ENCODE data around the gene POLRMT.
"Not testable (repeated sequence)": the region's sequence is repeated elsewhere in the genome, so short reads cannot be mapped to it uniquely, and the experiment has no call there.

The POLRMT gene

DNA sequence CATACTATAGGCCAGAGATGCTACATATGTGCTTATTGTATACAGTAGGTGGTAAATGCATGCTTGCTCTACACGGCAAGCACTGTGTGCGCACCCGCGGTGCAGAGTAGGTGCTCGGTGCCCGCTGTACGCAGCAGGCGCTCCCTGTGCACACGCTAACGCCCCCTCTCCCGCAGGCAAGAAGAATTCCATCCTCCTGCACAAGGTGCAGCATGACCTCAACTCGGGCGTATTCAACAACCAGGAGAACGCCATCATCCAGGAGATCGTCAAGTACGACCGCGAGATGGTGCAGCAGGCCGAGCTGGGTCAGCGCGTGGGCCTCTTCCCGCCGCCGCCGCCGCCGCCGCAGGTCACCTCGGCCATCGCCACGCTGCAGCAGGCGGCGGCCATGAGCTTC is 17.7 kb downstream of the POLRMT start:
- no peak overlapping the region for H3K4me3 ChIP-seq (ENCODE audit: low read depth, low read length)

DNA sequence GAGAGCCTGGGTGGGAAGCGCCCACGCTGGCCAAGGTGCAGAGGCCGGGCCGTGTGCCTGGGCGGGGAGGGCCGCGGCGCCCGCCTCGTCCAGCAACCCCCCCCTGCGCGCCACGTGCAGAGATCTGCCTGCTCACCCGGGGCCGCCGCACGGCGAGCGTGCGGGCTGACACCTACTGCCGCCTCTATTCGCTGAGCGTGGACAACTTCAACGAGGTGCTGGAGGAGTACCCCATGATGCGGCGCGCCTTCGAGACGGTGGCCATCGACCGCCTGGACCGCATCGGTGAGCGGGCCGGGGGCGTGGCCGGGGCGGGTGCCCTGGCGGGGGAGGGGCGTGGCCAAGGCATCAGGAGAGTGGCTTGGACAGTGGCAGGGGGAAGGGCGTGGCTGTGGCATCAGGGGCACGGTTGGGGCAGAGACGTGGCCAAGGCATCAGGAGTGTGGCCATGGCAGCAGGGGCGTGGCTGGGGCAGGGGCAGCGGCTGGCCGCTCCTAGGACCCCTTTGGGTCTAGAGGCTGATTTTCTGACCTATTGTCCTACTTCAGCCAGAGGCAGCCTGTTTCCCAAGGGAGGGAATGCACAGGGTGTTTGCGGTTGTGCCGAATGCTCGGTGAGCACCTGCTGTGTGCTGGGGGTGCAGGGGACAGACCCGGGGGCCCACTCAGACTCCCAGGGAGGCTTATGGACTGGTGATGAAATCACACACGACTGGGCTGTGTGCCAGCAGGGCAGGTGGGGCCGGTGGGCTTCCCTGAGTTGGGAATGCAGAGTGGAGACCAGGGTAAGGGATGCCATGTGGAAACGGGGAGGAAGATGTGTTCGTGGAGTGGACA is 19.4 kb downstream of the POLRMT start:
- H3K4me3 ChIP-seq (ENCODE audit: low read depth, low read length): no peak overlapping the region

DNA sequence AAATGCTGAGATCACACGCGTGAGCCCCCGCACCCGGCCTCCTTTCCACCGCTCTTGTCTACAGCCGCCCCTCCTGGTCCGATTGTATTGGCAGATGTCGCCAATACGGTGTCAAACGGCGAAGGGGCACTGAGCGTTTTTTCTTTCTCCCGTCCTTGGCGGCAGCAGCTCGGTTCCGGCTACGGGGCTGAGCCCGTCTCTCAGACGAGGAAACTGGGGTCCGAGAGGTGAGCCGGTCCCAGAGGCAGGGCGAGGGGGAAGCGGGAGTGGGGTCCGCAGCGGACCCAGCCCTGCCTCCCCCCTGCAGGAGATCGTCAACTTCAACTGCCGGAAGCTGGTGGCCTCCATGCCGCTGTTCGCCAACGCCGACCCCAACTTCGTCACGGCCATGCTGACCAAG is 20.4 kb downstream of the POLRMT start:
- no peak overlapping the region for H3K4me3 ChIP-seq (ENCODE audit: low read depth, low read length)

DNA sequence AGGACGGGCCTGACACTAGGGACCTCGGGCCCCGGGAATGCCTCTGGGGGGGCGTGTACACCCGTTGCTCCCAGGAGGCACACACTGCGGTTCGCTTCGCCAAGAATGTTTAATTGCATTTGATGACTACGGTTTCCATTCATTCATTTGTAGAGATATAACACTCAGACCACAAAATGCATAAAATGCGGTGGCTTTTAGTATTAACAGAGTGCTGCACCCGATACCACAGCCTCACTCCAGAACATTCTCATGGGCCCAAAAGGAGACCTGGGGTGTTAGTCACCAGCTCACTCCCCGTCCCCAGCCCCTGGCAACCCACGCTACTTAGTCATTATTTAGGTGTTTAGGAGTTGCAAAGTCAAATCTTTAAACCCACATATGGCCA is 21.9 kb downstream of the POLRMT start:
- H3K4me3 ChIP-seq (ENCODE audit: low read depth, low read length): no peak overlapping the region

GRCh38 chr19:610801-611480 is 22.4 kb downstream of the POLRMT start:
- H3K4me3 ChIP-seq (ENCODE audit: low read depth, low read length): no peak overlapping the region

DNA sequence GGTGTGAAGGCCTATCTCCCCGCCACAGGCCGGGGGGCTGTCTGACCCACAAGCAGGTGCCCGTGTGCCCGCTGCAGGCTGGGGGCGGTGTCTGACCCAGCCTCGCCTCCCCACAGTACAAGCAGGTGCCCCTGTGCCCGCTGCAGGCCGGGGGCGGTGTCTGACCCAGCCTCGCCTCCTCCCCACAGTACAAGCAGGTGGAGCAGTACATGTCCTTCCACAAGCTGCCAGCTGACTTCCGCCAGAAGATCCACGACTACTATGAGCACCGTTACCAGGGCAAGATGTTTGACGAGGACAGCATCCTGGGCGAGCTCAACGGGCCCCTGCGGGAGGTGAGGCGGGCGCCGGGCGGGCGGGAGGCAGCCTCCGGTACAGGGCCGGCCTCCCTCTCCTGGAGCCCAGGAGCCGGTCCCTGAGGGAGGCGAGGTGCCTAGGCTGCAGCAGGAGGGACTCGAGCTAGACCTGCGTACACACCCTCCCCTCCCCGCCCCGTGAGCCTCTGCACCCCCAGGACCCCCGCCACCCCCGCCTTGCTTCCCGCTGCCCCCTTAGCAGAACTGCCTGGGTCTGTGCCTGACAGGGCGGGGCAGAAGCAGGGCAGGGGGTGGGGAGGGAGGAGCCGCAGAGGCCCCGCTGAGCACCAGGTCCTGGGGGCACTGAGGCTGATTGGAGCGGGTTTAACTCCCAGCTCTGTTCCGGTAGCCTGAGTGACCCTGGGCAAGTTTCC is 23.1 kb downstream of the POLRMT start:
- no peak overlapping the region for H3K4me3 ChIP-seq (ENCODE audit: low read depth, low read length)

DNA sequence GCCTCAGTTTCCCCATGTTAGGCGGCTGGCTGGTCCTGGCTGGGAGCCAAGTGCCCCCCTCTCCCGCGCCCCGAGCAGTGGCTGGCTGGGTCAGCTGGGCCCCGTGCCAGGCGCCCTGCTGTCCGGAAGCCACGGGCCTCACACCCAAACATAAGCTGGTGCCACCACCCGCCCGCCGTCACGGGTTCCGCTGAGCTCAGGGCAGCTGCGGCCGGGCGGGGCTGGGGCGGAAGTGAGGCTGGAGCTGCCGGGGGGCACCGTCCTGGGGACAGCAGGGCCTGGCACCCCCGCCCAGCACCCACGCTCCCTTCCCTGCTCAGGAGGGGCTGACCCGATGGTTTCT is 24.4 kb downstream of the POLRMT start:
- H3K4me3 ChIP-seq (ENCODE audit: low read depth, low read length): no peak overlapping the region

- H3K4me3 ChIP-seq (ENCODE audit: low read depth, low read length): no peak overlapping the region
Measured at GRCh38 chr19:608155-609003, 25.0 kb downstream of the POLRMT start.

- no peak overlapping the region for H3K4me3 ChIP-seq (ENCODE audit: low read depth, low read length)
Measured at GRCh38 chr19:607301-608154, 25.8 kb downstream of the POLRMT start.

DNA sequence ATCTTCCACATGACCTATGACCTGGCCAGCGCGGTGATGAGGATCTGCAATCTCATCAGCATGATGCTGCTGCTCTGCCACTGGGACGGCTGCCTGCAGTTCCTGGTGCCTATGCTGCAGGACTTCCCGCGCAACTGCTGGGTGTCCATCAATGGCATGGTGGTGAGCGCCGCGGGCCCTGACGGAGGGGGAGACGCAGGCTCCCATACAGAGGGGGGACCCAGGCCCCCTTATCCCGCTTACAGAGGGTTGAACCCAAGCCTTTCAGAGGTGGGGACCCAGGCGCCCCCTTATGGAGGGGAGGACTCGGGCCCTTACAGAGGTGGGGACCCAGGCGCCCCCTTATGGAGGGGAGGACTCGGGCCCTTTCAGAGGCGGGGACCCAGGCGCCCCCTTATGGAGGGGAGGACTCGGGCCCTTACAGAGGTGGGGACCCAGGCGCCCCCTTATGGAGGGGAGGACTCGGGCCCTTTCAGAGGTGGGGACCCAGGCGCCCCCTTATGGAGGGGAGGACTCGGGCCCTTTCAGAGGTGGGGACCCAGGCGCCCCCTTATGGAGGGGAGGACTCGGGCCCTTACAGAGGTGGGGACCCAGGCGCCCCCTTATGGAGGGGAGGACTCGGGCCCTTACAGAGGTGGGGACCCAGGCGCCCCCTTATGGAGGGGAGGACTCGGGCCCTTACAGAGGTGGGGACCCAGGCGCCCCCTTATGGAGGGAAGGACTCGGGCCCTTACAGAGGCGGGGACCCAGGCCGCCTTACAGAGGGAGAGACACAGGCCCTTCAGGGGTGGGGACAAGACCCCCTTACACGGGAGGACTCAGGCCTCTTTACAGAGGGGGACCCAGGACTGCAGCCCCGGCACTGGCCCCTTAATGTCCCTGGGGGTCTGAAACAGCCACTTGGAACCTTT is 28.0 kb downstream of the POLRMT start:
- H3K4me3 ChIP-seq (ENCODE audit: low read depth, low read length): not testable (repeated sequence)

DNA sequence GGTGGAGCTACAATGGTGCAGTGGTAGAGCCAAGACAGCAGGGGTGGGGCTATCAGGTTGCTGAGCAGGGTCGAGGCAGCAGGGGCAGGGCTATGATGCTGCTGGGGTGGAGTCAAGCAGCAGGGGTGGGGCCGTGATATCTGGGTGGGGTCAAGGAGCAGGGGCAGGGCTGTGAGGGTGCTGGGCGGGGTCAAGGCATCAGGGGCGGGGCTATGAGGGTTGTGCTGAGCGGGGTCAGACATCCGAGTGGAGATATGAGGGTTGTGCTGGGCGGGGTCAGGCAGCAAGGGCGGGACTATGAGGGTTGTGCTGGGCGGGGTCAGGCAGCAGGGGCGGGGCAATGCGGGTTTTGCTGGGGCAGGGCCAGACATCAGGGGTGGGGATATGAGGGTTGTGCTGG is 29.0 kb downstream of the POLRMT start:
- H3K4me3 ChIP-seq (ENCODE audit: low read depth, low read length): no peak overlapping the region

DNA sequence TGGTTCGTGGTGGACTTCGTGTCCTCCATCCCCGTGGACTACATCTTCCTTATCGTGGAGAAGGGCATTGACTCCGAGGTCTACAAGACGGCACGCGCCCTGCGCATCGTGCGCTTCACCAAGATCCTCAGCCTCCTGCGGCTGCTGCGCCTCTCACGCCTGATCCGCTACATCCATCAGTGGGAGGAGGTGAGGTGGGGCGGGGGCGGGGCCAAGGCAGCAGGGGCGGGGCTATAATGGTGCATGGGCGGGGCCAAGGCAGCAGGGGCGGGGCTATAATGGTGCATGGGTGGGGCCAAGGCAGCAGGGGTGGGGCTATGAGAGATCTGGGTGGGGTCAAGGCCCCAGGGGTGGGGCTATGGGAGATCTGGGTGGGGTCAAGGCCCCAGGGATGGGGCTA is 29.6 kb downstream of the POLRMT start:
- not testable (repeated sequence) for H3K4me3 ChIP-seq (ENCODE audit: low read depth, low read length)

DNA sequence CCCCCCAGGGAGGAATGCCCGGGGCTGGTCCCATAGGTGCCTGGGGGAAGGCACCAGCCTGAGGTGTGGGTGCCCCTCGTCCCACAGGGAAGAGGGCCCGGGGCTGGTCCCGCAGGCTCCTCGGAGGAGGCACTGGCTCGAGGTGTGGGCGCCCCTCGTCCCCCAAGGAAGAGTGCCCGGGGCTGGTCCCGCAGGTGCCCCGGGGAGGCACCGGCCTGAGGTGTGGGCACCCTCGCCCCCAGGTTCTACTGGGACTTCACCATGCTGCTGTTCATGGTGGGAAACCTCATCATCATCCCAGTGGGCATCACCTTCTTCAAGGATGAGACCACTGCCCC is 30.1 kb downstream of the POLRMT start:
- H3K4me3 ChIP-seq (ENCODE audit: low read depth, low read length): not testable (repeated sequence)

DNA sequence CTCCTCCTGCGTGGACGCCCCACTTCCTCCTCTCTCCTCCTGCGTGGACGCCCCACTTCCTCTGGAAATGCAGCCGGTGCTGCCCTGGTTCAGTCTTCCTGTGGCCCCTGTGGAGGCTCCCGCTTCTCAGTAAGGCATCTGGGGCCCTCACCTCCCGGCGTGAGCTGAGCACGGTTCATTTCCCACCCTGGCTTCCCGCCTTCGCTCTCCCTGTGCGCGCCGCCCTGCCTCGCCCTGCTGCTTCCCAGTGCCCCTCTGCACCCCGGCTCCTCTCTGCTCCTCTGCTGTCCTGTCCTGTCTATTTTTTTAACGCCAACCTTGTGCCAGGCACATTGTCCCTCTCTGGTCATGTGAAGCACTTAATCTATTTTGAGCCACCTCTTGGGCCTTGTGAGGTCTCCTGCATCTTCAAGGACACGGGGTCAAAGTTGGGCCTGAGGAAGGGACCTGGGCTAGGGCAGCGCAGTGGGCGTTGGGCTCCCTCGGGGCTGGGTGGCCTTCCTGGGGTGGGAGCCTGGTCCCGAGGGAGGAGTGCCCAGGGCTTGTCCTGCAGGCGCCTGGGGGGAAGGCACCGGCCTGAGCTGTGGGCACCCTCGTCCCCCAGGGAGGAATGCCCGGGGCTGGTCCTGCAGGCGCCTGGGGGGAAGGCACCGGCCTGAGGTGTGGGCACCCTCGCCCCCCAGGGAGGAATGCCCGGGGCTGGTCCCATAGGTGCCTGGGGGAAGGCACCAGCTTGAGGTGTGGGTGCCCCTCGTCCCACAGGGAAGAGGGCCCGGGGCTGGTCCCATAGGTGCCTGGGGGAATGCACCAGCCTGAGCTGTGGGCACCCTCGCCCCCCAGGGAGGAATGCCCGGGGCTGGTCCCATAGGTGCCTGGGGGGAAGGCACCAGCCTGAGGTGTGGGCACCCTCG is 30.7 kb downstream of the POLRMT start:
- H3K4me3 ChIP-seq (ENCODE audit: low read depth, low read length): no peak overlapping the region

DNA sequence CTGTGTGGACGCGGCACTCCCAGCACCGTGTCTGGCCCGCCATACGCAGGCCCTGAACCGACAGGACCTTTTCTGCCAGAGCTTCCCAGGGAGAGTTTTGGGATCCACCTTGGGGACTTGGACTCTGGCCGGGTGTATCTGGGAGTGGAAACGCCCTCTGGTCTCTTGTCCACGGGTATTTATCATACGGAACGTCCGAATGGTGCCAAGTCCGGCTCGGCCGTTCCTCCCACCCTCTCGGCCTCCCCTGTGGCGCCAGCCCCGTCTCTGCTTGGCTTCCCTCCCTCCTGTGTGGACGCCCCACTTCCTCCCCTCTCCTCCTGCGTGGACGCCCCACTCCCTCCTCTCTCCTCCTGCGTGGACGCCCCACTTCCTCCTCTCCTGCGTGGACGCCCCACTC is 31.5 kb downstream of the POLRMT start:
- H3K4me3 ChIP-seq (ENCODE audit: low read depth, low read length): no peak overlapping the region

DNA sequence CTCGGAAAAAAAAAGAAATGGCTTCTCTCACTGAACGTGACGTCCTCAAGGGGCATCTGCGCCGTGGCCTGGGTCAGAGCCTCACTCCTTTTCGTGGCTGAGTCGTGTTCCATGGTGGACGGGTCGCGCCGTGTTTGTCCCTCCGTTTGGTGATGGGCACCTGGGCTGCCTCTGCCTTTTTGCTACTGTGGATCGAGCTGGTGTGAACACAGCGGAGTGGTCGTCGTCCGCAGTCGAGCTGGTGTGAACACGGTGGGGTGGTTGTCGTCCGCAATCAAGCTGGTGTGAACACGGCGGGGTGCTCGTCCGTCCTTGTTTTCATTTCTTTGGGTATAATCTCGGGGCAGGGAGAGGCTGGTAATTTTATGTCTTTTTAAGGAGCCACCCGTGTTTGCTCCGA is 32.0 kb downstream of the POLRMT start:
- H3K4me3 ChIP-seq (ENCODE audit: low read depth, low read length): no peak overlapping the region

DNA sequence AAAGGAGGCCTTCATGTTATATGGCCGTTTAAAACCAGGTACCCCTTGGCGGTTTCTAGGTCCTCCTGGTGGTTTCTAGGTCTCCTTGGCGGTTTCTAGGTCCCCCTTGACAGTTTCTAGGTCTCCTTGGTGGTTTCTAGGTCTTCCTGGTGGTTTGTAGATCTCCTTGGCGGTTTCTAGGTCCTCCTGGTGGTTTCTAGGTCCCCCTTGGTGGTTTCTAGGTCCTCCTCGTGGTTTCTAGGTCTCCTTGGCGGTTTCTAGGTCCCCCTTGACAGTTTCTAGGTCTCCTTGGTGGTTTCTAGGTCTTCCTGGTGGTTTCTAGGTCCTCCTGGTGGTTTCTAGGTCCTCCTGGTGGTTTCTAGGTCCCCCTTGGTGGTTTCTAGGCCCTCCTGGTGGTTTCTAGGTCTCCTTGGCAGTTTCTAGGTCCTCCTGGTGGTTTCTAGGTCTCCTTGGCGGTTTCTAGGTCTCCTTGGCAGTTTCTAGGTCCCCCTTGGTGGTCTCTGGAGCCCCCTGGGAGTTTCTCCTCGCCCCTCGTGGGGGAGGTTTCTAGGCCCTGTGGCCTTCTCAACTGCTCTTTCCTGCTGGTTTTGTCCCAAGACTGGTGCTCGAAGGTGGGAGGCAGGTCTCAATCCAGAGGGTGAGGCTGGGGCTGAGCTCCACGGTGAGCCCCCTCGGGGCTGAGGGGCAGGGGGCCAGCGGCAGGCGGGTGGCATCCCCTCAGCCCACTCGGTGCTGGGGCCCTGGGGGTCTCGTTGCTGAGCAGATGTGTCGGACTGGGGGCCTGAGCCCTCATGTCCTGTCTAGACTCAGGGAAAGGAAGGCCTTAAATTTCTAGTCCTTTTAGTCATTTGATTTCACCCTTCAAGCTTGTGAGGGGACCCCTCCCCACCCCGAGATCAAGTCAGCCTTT is 35.7 kb downstream of the POLRMT start:
- H3K4me3 ChIP-seq (ENCODE audit: low read depth, low read length): no peak overlapping the region

All from iPS-11a (cell line).